SK-N-SH (cell line): ENCODE results near the gene NAALADL2.

Experiments
- CTCF ChIP-seq: fragments of 200-600 bp; sonication (generic); IDR thresholded peaks from 2 replicates; pipeline ENCODE4 v1.6.1; 2017; ENCODE audit warnings: antibody characterized with exemption, mild to moderate bottlenecking, moderate library complexity
- GATA2 ChIP-seq: sonication (generic); formaldehyde crosslinking; IDR thresholded peaks from 2 replicates; pipeline ENCODE4 v1.5.0; 2020; ENCODE audit warnings: mild to moderate bottlenecking, missing genetic modification reagents
- TAF1 ChIP-seq: IDR thresholded peaks from 2 replicates; pipeline ENCODE4 v1.6.1; 2012; ENCODE audit warnings: low read depth, mild to moderate bottlenecking, low read length, moderate library complexity, borderline replicate concordance
- TEAD4 ChIP-seq: IDR thresholded peaks from 2 replicates; pipeline ENCODE4 v1.4.0; 2012; ENCODE audit warnings: mild to moderate bottlenecking, borderline replicate concordance; ENCODE audit not compliant: insufficient read depth
- YY1 ChIP-seq: IDR thresholded peaks from 2 replicates; pipeline ENCODE4 v1.4.0; 2012; ENCODE audit warnings: low read depth, mild to moderate bottlenecking

- TF ChIP-seq CTCF, result no peak
- TF ChIP-seq GATA2 (CRISPR knock-in tag), result no peak
- TF ChIP-seq TAF1, result no peak
- no peak for TF ChIP-seq TEAD4
- no peak for TF ChIP-seq YY1
Observed at GRCh38 chr3:175105066-175105465, 245.9 kb downstream of the NAALADL2 start.
